ENCODE measurements around the gene ERC1.
"Not testable (repeated sequence)": the region's sequence is repeated elsewhere in the genome, so short reads cannot be mapped to it uniquely, and the experiment has no call there.

ERC1 gene

DNA sequence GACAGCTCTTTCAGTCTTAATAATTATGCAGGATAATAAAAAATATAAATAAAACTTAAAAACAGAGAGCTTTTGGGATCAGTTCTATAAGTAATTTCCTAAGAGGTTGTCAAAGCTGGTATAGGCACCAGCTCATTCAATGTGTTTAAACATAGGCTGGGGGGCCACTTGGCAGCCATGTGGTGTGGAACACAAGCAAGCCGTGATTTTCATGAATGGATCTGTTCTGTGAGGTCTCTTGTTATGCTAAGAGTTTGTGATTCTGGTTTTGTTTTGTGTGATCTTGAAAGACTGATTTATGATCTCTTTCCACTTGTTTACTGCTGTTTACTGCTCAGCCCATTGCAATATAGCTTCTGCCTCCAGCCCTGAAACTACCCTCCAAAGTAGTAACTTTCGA is 362.4 kb downstream of the ERC1 start:
- no peak overlapping the region for H3K27ac ChIP-seq (ENCODE audit: low read depth, low read length)
- no peak overlapping the region for H3K4me2 ChIP-seq (ENCODE audit: low read length)
- H3K36me3 ChIP-seq (ENCODE audit: control insufficient read depth, low read length): no peaks in the 10 kb centered on the region
- no peaks in the 10 kb centered on the region for H3K9me3 ChIP-seq (ENCODE audit: control insufficient read depth, insufficient read depth, low read length)
- no peaks in the 10 kb centered on the region for H3K79me2 ChIP-seq (ENCODE audit: control insufficient read depth, low read length)
- no peaks in the 10 kb centered on the region for H3K9me2 ChIP-seq (replicated peaks; ENCODE audit: control insufficient read depth, low read length)
- no peaks in the 10 kb centered on the region for H3K4me1 ChIP-seq (ENCODE audit: control insufficient read depth, low read length)
- no peaks in the 10 kb centered on the region for H4K20me1 ChIP-seq (ENCODE audit: control insufficient read depth, insufficient read depth, low read depth, low read length)
- no peaks in the 10 kb centered on the region for H3K27me3 ChIP-seq (ENCODE audit: control insufficient read depth, low read length)
- no peaks in the 10 kb centered on the region for H3F3A ChIP-seq (ENCODE audit: control insufficient read depth, insufficient read depth)
- TF ChIP-seq EZH2phosphoT487 (IDR thresholded peaks at IDR 0.05; ENCODE audit: borderline replicate concordance, low read length): no peak
- TF ChIP-seq, protein P1, sequence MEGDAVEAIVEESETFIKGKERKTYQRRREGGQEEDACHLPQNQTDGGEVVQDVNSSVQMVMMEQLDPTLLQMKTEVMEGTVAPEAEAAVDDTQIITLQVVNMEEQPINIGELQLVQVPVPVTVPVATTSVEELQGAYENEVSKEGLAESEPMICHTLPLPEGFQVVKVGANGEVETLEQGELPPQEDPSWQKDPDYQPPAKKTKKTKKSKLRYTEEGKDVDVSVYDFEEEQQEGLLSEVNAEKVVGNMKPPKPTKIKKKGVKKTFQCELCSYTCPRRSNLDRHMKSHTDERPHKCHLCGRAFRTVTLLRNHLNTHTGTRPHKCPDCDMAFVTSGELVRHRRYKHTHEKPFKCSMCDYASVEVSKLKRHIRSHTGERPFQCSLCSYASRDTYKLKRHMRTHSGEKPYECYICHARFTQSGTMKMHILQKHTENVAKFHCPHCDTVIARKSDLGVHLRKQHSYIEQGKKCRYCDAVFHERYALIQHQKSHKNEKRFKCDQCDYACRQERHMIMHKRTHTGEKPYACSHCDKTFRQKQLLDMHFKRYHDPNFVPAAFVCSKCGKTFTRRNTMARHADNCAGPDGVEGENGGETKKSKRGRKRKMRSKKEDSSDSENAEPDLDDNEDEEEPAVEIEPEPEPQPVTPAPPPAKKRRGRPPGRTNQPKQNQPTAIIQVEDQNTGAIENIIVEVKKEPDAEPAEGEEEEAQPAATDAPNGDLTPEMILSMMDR (IDR thresholded peaks at IDR 0.05; ENCODE audit: low read depth, low read length, poor library complexity, severe bottlenecking): no peak
- H3K4me3 ChIP-seq (ENCODE audit: low read length): no peak overlapping the region

DNA sequence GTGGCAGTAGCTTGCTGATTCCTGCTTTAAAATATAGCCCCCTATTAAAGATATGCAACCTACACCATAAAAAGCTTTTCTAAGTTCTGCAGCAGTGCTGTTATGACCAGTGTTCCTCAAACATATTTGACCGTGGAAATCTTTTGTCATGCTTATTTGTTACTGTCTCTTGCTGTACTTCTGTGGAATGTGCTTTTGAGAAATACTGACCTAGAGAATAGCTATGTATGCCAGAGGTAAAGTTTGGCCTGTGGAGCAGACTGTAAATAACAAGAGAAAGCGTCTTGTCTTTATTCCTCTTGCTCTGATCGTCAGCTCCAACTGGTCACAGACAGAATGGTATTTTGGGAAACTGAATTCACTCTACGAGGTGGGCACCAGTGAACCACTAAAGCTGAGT is 364.4 kb downstream of the ERC1 start:
- no peaks in the 10 kb centered on the region for H3K27me3 ChIP-seq (ENCODE audit: control insufficient read depth, low read length)

DNA sequence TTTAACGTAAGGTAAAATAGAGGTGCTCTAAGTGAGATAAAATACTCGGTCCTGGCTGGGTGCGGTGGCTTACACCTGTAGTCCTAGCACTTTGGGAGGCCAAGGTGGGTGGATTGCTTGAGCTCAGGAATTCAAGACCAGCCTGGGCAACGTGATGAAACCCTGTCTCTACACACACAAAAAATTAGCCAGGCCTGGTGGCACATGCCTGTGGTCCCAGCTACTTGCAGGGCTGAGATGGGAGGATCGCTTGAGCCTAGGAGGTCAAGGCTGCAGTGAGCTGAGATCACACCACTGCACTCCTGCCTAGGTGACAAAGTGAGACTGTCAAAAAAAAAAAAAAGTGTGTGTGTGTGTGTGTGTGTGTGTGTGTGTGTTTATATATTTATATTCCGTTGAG is 364.8 kb downstream of the ERC1 start:
- not testable (repeated sequence) for H3K36me3 ChIP-seq (ENCODE audit: control insufficient read depth, low read length); H3K79me2 ChIP-seq (ENCODE audit: control insufficient read depth, low read length); H3F3A ChIP-seq (ENCODE audit: control insufficient read depth, insufficient read depth); H4K20me1 ChIP-seq (ENCODE audit: control insufficient read depth, insufficient read depth, low read depth, low read length); H3K27me3 ChIP-seq (ENCODE audit: control insufficient read depth, low read length); H3K27ac ChIP-seq (ENCODE audit: low read depth, low read length); H3K9me3 ChIP-seq (ENCODE audit: control insufficient read depth, insufficient read depth, low read length); H3K4me2 ChIP-seq (ENCODE audit: low read length); H3K4me3 ChIP-seq (ENCODE audit: low read length); H3K4me1 ChIP-seq (ENCODE audit: control insufficient read depth, low read length); H3K9me2 ChIP-seq (replicated peaks; ENCODE audit: control insufficient read depth, low read length)

More for the DNA sequence above, 364.4 kb downstream of the ERC1 start:
- Histone ChIP-seq H3K27ac (ENCODE audit: low read depth, low read length) (no peak overlapping the region), H3K79me2 (ENCODE audit: control insufficient read depth, low read length) (no peaks in the 10 kb centered on the region), H3K4me2 (ENCODE audit: low read length) (no peak overlapping the region), H4K20me1 (ENCODE audit: control insufficient read depth, insufficient read depth, low read depth, low read length) (no peaks in the 10 kb centered on the region), H3K4me3 (ENCODE audit: low read length) (no peak overlapping the region), H3K9me2 (replicated peaks; ENCODE audit: control insufficient read depth, low read length) (no peaks in the 10 kb centered on the region), H3K36me3 (ENCODE audit: control insufficient read depth, low read length) (no peaks in the 10 kb centered on the region), H3K4me1 (ENCODE audit: control insufficient read depth, low read length) (no peaks in the 10 kb centered on the region), H3K9me3 (ENCODE audit: control insufficient read depth, insufficient read depth, low read length) (no peaks in the 10 kb centered on the region), H3F3A (ENCODE audit: control insufficient read depth, insufficient read depth) (no peaks in the 10 kb centered on the region)
- TF ChIP-seq, protein P1 (IDR thresholded peaks at IDR 0.05; ENCODE audit: low read depth, low read length, poor library complexity, severe bottlenecking): no peak
- no peak for TF ChIP-seq EZH2phosphoT487 (IDR thresholded peaks at IDR 0.05; ENCODE audit: borderline replicate concordance, low read length)

DNA sequence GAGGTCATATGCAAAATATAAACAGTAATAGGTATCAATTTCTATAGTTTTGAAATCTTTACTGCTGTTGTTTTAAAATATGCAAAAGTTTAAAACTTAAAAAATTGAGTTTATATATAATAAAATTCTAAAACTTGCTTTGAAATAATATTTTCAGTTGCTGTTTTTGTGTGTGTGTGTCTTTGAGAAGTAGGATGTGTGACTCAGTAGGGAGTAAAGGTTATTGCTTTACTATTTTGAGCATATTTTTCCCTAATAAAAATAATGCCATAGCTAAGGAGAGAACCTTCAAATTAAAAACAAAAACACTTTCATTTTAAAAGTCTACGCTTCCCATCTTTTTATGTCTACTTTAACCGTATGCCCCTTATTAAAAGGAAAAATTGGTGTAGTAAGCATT is 365.3 kb downstream of the ERC1 start:
- no peak overlapping the region for H3K27ac ChIP-seq (ENCODE audit: low read depth, low read length)
- H3K4me2 ChIP-seq (ENCODE audit: low read length): no peak overlapping the region
- no peaks in the 10 kb centered on the region for H3K27me3 ChIP-seq (ENCODE audit: control insufficient read depth, low read length)
- H3F3A ChIP-seq (ENCODE audit: control insufficient read depth, insufficient read depth): no peaks in the 10 kb centered on the region
- H3K36me3 ChIP-seq (ENCODE audit: control insufficient read depth, low read length): no peaks in the 10 kb centered on the region
- no peaks in the 10 kb centered on the region for H3K9me2 ChIP-seq (replicated peaks; ENCODE audit: control insufficient read depth, low read length)
- no peaks in the 10 kb centered on the region for H3K79me2 ChIP-seq (ENCODE audit: control insufficient read depth, low read length)
- no peak overlapping the region for H3K4me3 ChIP-seq (ENCODE audit: low read length)
- H3K4me1 ChIP-seq (ENCODE audit: control insufficient read depth, low read length): no peaks in the 10 kb centered on the region
- no peaks in the 10 kb centered on the region for H3K9me3 ChIP-seq (ENCODE audit: control insufficient read depth, insufficient read depth, low read length)
- TF ChIP-seq EZH2phosphoT487 (IDR thresholded peaks at IDR 0.05; ENCODE audit: borderline replicate concordance, low read length): no peak
- TF ChIP-seq, protein P1 (IDR thresholded peaks at IDR 0.05; ENCODE audit: low read depth, low read length, poor library complexity, severe bottlenecking): no peak
- no peaks in the 10 kb centered on the region for H4K20me1 ChIP-seq (ENCODE audit: control insufficient read depth, insufficient read depth, low read depth, low read length)

Measured in DOHH2 (cell line).